HG03135 (cell line): ENCODE data around the gene NMRK1.

ENCODE experiments used
- ATAC-seq: cut with Tn5 transposase; IDR thresholded peaks from one replicate; pipeline ENCODE4 v1.9.1; 2021; ENCODE audit warnings: mild to moderate bottlenecking, moderate library complexity; ENCODE audit not compliant: unreplicated experiment

Gene NMRK1

GRCh38 chr9:75063556-75064305 is 24.2 kb downstream of the NMRK1 start:
- no peak for ATAC-seq

GRCh38 chr9:75061169-75061568 is 26.8 kb downstream of the NMRK1 start:
- no peak for ATAC-seq

DNA sequence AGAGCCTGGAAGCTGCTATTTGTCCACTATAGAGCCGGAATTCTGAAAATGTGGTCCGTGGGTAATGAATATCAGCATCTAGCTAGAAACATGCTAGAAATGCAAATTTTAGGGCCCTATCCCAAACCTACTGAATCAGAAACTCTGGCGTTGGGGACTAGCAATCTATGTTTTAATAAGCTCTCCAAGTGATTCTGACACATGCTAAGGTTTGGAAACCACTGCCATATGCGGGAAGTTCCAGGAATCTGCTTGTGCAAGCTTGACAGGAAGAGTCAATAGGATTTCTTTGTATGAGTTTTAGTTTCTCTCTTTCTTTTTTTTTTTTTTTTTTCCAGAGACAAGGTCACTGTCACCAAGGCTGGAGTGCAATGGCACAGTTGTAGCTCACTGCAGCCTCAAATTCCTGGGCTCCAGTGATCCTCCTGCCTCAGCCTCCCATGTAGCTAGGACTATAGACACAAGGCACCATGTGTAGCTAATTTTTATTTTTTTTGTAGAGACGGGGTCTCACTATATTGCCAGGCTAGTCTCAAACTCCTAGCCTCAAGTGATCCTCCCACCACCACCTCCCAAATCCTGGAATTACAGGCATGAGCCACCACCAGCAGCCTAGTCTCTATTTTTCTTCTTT is 33.5 kb downstream of the NMRK1 start:
- ATAC-seq = no peak

DNA sequence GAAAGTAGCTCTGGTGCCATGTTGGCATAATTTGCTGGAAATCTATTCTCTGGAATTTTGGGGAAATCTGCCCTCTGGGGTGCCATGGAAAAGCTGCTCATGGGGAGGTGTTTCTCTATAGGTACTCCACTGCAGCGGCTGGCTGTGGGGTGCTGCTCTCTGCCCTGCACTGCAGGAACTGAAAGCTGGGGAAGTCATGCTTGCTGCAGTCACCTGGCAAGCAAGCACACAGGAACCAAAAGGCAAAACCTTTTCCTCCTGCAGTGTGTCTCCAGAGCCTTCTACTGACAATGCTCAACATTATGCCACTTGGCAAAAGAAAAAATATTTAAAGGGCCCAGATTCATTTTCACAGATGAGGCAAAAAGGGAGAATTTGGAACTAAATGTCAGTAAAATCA is 34.1 kb downstream of the NMRK1 start:
- ATAC-seq = no peak

- no peak for ATAC-seq
These were observed 36.7 kb downstream of the NMRK1 start for GRCh38 chr9:75051285-75051684.

DNA sequence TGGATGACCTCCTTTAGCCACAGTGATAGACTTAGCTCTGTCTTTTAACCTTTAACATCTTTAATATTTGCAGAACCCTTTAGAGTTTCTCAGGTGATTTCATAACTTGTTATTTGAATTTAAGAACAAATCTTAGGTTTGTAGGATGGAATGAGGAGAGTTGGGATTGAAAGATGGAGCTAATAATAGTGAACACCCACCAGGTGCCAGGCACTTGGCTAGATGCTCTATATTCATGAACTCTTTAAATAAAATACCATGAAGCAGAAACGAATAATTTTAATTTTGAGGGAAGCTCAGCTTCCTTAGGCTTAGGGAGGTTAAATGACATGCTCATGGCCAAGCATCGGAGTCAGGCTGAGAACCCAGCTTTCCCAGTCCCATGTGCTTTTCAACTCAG is 40.4 kb downstream of the NMRK1 start:
- ATAC-seq = no peak

GRCh38 chr9:75046725-75047345 is 41.1 kb downstream of the NMRK1 start:
- ATAC-seq = no peak

DNA sequence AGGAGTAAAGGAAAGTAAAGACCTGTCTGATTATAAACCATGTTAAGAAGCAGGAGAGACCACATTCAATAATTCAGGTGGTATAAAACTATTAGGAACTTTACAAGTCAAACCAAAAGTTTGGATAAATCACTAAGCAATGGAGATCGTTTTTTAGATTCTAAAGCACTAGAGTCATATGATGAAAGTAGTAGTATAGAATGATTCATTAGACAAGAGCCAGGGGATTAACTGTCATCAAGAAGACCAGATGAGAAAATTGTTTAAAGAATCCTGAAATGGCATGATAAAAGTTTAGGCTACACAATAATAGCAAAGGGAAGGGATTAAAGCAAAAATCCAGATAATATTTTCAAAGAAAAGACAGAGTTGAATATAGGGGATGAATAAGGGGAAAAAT is 46.9 kb downstream of the NMRK1 start:
- ATAC-seq = no peak

- ATAC-seq = no peak
These were observed 48.2 kb downstream of the NMRK1 start for GRCh38 chr9:75039801-75040200.

DNA sequence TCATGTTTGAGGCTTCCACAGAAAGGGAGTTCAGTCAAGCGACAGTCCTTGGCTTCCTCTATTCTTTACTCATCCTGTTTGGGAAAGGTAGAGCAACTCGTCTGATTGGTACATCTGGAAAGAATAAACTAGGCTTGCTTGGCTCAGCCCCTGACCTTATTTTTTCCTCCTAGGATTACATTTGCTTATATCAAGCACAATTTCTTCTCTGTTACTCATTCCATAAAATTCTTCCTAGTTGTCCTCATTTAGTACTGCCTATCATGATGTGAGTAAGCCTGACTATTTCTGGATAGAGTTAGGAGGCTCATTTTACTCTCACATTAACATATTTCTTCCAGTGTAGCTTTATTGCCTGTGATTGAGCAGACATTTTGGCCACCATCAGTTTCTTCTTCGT is 48.9 kb downstream of the NMRK1 start:
- no peak for ATAC-seq

GRCh38 chr9:75036793-75037192 is 51.2 kb downstream of the NMRK1 start:
- ATAC-seq = no peak

DNA sequence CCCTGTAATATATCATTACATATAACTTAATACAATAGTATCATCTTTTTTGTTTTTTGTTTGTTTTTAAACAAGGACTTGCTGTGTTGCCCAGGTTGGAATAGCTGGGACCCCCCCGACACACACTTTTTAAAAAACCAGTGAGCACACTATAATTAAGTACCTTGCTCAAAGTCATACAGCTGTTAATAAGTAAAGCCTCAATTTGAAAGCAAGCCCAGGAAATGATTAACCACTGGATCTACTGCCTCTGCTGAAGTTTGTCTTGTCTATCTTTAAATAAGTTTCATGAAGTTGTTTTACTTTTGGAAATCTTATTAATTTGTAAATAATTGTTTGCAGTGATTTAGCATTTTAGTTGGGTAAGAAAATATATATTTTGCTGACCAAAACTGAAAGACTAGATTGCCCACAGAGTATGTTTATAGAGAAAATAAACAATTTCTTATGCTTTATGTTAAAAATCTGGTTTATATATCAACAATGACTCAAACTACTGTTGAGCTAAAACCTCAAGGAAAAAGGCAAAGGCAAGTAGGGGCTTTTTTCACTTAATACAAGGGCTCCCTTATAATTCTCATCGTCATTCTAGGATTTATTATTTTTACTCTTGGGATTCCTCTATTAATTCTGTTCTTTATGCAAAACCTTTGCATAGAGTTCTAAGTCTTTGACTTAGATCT is 54.0 kb downstream of the NMRK1 start:
- peak; percentile 63 for ATAC-seq

DNA sequence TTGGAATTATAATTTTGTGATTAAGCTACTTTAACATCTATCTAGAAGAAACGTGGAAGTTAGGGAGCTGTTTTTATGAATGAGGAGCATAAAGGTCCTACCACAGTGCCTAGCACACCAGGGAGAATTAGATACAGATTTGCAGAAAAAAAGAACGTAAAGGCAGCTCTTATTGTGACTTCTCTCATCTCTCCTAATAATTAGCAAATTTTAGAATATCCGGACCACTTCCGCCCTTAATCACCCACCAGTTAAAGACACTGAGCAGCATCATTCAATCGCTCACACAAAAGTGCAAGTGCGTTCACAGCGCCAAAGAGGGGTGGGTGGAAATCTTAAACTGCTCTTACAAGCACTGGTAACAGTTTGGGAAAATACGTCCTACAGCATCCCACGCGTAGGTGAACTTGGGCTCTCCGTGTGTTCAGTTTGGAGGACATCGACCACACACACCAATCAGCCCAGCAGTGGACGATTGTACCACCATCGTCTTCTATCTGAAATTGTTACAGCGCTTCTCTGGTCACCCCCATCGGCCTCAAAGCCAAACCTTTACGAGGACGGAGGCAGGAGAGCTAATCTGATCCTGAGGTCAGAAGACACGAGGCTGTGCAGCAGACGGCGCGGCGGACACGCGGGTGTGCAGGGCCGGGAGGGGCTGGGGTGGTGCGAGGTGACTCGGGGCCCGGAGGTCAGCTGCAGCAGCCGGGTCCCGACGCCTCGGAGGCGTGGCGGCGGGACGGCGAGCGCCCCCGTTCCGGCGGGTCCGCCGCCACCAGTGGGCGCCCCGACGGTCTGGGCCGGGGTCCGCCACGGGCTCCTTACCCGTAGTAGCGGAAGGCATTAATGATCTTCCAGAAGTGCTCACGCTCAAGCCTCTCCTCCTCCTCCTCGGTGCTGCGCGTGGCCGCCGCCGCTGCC is 60.5 kb downstream of the NMRK1 start:
- peak; percentile 51 for ATAC-seq

GRCh38 chr9:75023846-75024245 is 64.1 kb downstream of the NMRK1 start:
- ATAC-seq = no peak

GRCh38 chr9:75019654-75020053 is 68.3 kb downstream of the NMRK1 start:
- no peak for ATAC-seq

GRCh38 chr9:75019022-75019421 is 68.9 kb downstream of the NMRK1 start:
- ATAC-seq = no peak

DNA sequence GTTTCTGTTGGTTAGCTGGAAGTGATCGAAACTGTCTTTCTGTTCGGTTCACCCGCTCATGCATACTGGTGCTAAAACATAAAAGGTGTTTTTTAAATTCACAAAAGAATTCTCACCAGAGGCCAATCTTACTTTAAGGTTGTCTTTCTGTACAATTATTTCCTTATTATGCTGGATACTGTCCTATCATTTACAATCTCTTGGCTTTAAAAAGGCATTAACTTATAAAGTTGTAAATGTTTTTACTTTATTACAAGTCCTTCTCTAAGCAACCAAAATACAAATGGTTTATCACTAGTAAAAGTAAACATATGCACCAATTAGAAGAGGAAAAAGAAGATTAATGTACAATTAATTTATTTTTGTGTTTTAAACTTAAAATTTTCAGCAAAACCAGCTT is 70.6 kb downstream of the NMRK1 start:
- ATAC-seq = no peak

GRCh38 chr9:75013735-75014134 is 74.2 kb downstream of the NMRK1 start:
- ATAC-seq = no peak
